DMS 273 (cell line): Measurements from ENCODE around the gene SLC17A7.
A peak's percentile ranks its signal among the peaks of the same experiment; 100 is the strongest.
"Not testable (repeated sequence)": the region's sequence is repeated elsewhere in the genome, so short reads cannot be mapped to it uniquely, and the experiment has no call there.

Experiments used
- DNase-seq: peaks from one replicate; lab custom pipeline; 2025; ENCODE audit not compliant: unreplicated experiment; lab: John Stamatoyannopoulos, UW

Gene SLC17A7

GRCh38 chr19:49470615-49470978, 29.3 kb upstream of the SLC17A7 start:
- DNase-seq, result no peak

GRCh38 chr19:49469828-49470614, 28.7 kb upstream of the SLC17A7 start:
- peak; percentile 90 for DNase-seq

GRCh38 chr19:49468746-49469447, 27.6 kb upstream of the SLC17A7 start:
- DNase-seq, result peak; percentile 98

GRCh38 chr19:49468199-49468598, 26.9 kb upstream of the SLC17A7 start:
- no peak for DNase-seq

GRCh38 chr19:49465371-49465770, 24.0 kb upstream of the SLC17A7 start:
- no peak for DNase-seq

GRCh38 chr19:49463960-49464740, 22.8 kb upstream of the SLC17A7 start:
- no peak for DNase-seq

- no peak for DNase-seq
These were observed 21.2 kb upstream of the SLC17A7 start for GRCh38 chr19:49462492-49462891.

- no peak for DNase-seq
These were observed 20.3 kb upstream of the SLC17A7 start for GRCh38 chr19:49461656-49462055.

GRCh38 chr19:49461130-49461529, 19.8 kb upstream of the SLC17A7 start:
- not testable (repeated sequence) for DNase-seq

GRCh38 chr19:49459388-49459787, 18.1 kb upstream of the SLC17A7 start:
- DNase-seq, result no peak

GRCh38 chr19:49458567-49458903, 17.2 kb upstream of the SLC17A7 start:
- no peak for DNase-seq

- DNase-seq, result no peak
These were observed 15.0 kb upstream of the SLC17A7 start for GRCh38 chr19:49456326-49456725.

- DNase-seq, result no peak
These were observed 14.4 kb upstream of the SLC17A7 start for GRCh38 chr19:49455773-49456172.

GRCh38 chr19:49453757-49454240, 12.5 kb upstream of the SLC17A7 start:
- DNase-seq, result no peak

GRCh38 chr19:49453013-49453756, 11.9 kb upstream of the SLC17A7 start, which contains the start of gene ALDH16A1:
Gene ALDH16A1, plus strand, starts transcription at chr19:49453225. Its CDS starts 107 bp downstream, at chr19:49453332.
- peak; percentile 99 for DNase-seq

GRCh38 chr19:49451430-49452181, 10.3 kb upstream of the SLC17A7 start, which contains the start of gene PIH1D1:
Gene PIH1D1, minus strand, starts transcription at chr19:49451814. Its CDS starts 240 bp downstream, at chr19:49451574.
- DNase-seq, result peak; percentile 100

- DNase-seq, result no peak
These were observed 9.1 kb upstream of the SLC17A7 start for GRCh38 chr19:49450405-49450804.

GRCh38 chr19:49448432-49448786, 7.1 kb upstream of the SLC17A7 start:
- DNase-seq, result no peak

- DNase-seq, result peak; percentile 71
These were observed 6.4 kb upstream of the SLC17A7 start for GRCh38 chr19:49447485-49448431.
